Spleen (tissue), 7 donors: ENCODE data around the gene DIP2C.

Source experiments
- CTCF ChIP-seq, 11 experiments: fragments of 200-600 bp in 7 of 11; fragments of 450-650 bp in 4 of 11; sonication (generic) in 4 of 11; IDR thresholded peaks in 8 of 11; conservative IDR thresholded peaks in 3 of 11; 1 replicate in 7 of 11; 2 replicates in 4 of 11; pipeline versions ENCODE4 v1.4.0 to v1.8.0; 2016 to 2021; ENCODE audit warnings: antibody characterized with exemption in 11 of 11, inconsistent platforms in 4 of 11, mild to moderate bottlenecking in 1 of 11
- POLR2A ChIP-seq, 3 donors: fragments of 450-650 bp; IDR thresholded peaks; one replicate each; pipeline ENCODE4 v1.5.1; 2017; ENCODE audit warnings: antibody characterized with exemption in 3 of 3, mild to moderate bottlenecking in 1 of 3
- donor health status: DM: no; HTN: no; CAD: no; lungs with moderate emphysema.
- donor health status: DM: no; HTN: no; CAD: no.
- donor health status: DM: no; HTN: no; CAD: no.

GRCh38 chr10:667096-667495 lies 22.4 kb downstream of the DIP2C start:
- no peak for TF ChIP-seq POLR2A (IDR thresholded peaks at IDR 0.05)
- TF ChIP-seq CTCF (IDR thresholded peaks at IDR 0.05 in 8 of 11, conservative IDR thresholded peaks at IDR 0.05 in 3 of 11): no peak
